Thymus (tissue), 11 donors: ENCODE results near the gene TEAD1. TPM values are rescaled to one million over a fixed set of nuclear protein-coding genes. Genes with fewer than 3 reads are reported as not detected.

Source experiments
- DNase-seq, 9 donors: peaks; one replicate each; pipeline ENCODE4 v3.0.0-alpha.2; 2013; ENCODE audit warnings: low spot score in 9 of 9, low read depth in 6 of 9, missing footprints in 1 of 9
- H3K27ac ChIP-seq, 2 donors: one replicate each; pipeline ENCODE4 v1.5.1; 2013; ENCODE audit warnings: control low read depth in 1 of 2, low read depth in 1 of 2, low read length in 1 of 2, mild to moderate bottlenecking in 1 of 2, moderate library complexity in 1 of 2
- H3K27me3 ChIP-seq, 2 donors: one replicate each; pipeline ENCODE4 v1.5.1; 2013; ENCODE audit warnings: low read length in 1 of 2; ENCODE audit not compliant: control insufficient read depth in 2 of 2, insufficient read depth in 1 of 2
- H3K36me3 ChIP-seq, 2 donors: one replicate each; pipeline ENCODE4 v1.5.1; 2013; ENCODE audit warnings: low read length in 1 of 2, mild to moderate bottlenecking in 1 of 2, moderate library complexity in 1 of 2; ENCODE audit not compliant: control insufficient read depth in 2 of 2, insufficient read depth in 2 of 2
- H3K4me1 ChIP-seq, 2 donors: one replicate each; pipeline ENCODE4 v1.5.1; 2013; ENCODE audit warnings: low read length in 2 of 2; ENCODE audit not compliant: control insufficient read depth in 2 of 2, insufficient read depth in 2 of 2
- H3K4me3 ChIP-seq, 2 donors: one replicate each; pipeline ENCODE4 v1.5.1; 2013; ENCODE audit warnings: low read length in 2 of 2, control low read depth in 1 of 2, mild to moderate bottlenecking in 1 of 2
- H3K9me3 ChIP-seq, 2 donors: one replicate each; pipeline ENCODE4 v1.5.1; 2013; ENCODE audit warnings: low read length in 1 of 2, mild to moderate bottlenecking in 1 of 2; ENCODE audit not compliant: control insufficient read depth in 2 of 2, insufficient read depth in 1 of 2
- WGBS: extraction: QIAGEN DNeasy Blood & Tissue Kit; methylation state at CpG from one replicate; pipeline ENCODE4 v1.1.7; 2013; 5-methylcytosine and 5-hydroxymethylcytosine counted together
- polyA plus RNA-seq: library from polyadenylated mRNA; stranded (reverse); fragments of 200-250 nt; gene quantifications from one replicate; pipeline ENCODE4 v1.2.3, GENCODE V29; 2013
- total RNA-seq: library from RNA; stranded (reverse); fragments of 120-200 nt; gene quantifications from one replicate; pipeline ENCODE4 v1.2.4, GENCODE V29; 2013
- donor health status: healthy.

The TEAD1 gene
- total and polyA plus RNA-seq, 2 donors, result 3.7 to 5.4 TPM

DNA sequence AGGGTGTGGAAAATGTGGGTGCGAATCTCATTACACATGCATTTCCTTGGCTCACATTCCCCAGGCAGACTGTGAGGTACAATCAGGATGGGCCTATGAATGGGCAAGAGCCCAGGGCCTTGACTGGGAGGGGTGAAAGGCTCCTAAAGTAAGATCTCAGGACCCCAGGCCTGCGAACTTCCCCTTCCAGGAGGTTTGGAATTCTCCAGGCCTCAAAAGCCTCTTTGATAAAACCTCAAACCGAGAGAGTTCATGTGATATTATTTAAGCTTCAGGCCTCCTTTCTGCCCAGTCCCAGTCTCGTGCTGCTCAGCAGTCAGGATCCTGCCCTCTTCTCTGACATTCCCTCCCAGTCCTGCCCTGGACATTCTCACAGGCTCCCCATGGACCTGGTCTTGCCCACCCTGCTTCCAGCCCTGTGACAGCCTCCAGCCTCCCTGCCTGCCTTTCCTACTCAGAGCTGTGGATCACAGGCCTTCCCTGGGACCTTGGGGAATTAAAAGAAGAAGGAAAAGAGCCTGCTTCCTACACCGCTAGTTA is 37.3 kb upstream of the TEAD1 start:
- Histone ChIP-seq H3K4me3 (no peak overlapping the region), H3K4me1 (no peaks in the 10 kb centered on the region), H3K9me3 (no peaks in the 10 kb centered on the region), H3K36me3 (no peaks in the 10 kb centered on the region), H3K27ac (no peak overlapping the region), H3K27me3 (no peaks in the 10 kb centered on the region)
- DNase-seq, result no peak
- 92% methylated on average over 5 of the region's 5 CpGs for WGBS

DNA sequence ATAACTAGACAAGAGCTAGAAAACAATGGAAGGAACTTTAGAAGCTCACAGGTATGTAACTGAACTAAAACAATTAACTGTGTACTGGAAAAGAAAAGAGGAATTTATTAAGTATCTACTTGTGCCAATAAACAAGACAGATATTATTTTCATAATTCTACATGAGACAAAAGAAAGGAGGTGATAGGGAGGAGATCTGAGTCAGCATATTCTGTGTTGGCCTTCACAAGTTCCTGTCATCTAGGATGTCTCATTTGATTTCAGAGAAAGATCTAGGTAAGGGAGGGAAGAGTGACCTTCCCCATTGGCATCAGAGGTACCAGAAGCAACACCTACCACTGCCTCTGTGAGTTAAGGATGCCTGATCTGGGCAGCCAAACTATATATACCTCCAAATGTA is 34.8 kb upstream of the TEAD1 start:
- H3K9me3 ChIP-seq, result no peaks in the 10 kb centered on the region
- H3K36me3 ChIP-seq, result no peaks in the 10 kb centered on the region
- H3K27ac ChIP-seq, result no peak overlapping the region
- H3K4me3 ChIP-seq, result no peak overlapping the region
- DNase-seq, result no peak
- no peaks in the 10 kb centered on the region for H3K27me3 ChIP-seq
- no peaks in the 10 kb centered on the region for H3K4me1 ChIP-seq

DNA sequence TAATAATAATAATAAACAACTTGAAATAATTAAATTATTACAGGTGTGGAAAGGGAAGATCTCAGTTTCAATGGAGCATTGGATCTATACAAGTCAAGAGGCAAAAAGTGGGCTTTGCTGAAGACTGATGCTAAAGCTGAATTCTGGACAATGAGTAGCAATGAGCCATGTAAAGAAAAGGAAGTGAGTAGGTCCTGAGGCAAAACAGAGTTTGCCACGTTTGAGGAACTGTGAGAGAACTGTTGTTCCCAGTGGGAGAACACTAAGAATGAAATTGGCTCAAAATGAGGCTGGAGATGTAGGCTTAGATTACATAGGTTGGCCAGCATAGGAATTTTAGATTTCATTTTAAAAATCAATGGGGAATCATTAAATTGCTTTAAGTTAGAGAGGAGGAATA is 33.9 kb upstream of the TEAD1 start:
- no peak for DNase-seq
- H3K27ac ChIP-seq, result no peak overlapping the region
- 14% methylated on average over 1 of the region's 1 CpG for WGBS
- H3K9me3 ChIP-seq, result no peaks in the 10 kb centered on the region
- H3K4me1 ChIP-seq, result no peaks in the 10 kb centered on the region
- no peaks in the 10 kb centered on the region for H3K36me3 ChIP-seq
- H3K27me3 ChIP-seq, result no peaks in the 10 kb centered on the region
- H3K4me3 ChIP-seq, result no peak overlapping the region

DNA sequence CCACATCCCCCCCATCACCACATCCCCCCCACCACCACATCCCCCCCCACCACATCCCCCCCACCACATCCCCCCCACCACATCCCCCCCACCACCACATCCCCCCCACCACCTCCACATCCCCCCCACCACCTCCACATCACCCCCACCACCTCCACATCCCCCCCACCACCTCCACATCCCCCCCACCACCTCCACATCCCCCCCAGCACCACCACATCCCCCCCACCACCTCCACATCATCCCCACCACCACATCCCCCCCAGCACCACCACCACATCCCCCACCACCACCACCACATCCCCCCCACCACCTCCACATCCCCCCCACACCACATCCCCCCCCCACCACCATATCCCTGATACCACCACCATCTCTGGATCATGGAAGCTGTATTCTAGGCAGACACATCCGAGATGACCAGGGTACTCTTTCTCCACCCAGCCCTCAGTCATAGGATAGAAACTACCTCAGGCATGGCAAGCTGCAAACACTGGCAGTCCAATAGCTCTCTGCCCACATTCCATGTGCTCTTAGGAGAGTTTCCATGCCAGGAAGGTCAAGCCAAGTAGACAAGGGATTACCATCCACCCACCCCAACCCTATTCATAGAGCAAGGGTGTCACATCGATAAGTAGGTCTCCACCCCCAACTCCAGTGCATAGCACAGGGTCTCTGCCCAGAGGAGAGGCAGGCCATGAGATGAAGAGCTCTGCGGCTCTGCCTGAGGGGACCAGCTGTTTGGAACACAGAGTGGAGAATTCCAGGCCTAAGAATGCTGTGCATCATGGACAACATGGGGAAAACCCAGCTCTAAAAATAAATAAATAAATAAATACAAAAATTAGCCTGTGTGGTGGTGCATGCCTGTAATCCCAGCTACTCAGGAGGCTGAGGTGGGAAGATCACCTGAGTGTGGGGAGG is 33.0 kb upstream of the TEAD1 start:
- WGBS, result 93% methylated on average over 3 of the region's 3 CpGs
- peak in 1 of 9 donors; percentile 8 for DNase-seq

DNA sequence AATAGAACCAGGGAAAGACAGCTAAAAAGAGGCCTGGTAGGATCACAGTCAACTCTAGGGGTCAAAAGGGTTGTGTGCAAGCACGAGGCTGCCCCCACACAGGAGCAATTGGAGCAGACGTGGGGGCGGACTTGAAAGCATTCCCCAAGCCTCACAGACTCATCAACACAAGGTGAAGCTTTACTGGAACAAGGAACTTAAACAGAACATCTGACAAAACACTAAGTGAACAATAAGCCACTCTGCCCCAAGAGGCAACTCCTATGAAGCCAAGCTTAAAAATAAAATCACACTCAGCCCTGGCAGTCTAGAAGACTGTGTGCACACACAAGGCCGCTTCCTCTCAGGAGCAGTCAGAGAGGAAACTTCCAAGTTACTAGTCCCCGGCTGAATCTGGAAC is 32.2 kb upstream of the TEAD1 start:
- DNase-seq, result no peak
- H3K36me3 ChIP-seq, result no peaks in the 10 kb centered on the region
- WGBS, result 71% methylated on average over 5 of the region's 5 CpGs
- H3K27me3 ChIP-seq, result no peaks in the 10 kb centered on the region
- H3K27ac ChIP-seq, result no peak overlapping the region
- no peaks in the 10 kb centered on the region for H3K4me1 ChIP-seq
- no peaks in the 10 kb centered on the region for H3K9me3 ChIP-seq
- H3K4me3 ChIP-seq, result no peak overlapping the region

More for the DNA sequence above, 33.0 kb upstream of the TEAD1 start:
- Histone ChIP-seq H3K27me3 (no peaks in the 10 kb centered on the region), H3K4me3 (no peak overlapping the region), H3K36me3 (no peaks in the 10 kb centered on the region), H3K27ac (no peak overlapping the region), H3K4me1 (no peaks in the 10 kb centered on the region), H3K9me3 (no peaks in the 10 kb centered on the region)

DNA sequence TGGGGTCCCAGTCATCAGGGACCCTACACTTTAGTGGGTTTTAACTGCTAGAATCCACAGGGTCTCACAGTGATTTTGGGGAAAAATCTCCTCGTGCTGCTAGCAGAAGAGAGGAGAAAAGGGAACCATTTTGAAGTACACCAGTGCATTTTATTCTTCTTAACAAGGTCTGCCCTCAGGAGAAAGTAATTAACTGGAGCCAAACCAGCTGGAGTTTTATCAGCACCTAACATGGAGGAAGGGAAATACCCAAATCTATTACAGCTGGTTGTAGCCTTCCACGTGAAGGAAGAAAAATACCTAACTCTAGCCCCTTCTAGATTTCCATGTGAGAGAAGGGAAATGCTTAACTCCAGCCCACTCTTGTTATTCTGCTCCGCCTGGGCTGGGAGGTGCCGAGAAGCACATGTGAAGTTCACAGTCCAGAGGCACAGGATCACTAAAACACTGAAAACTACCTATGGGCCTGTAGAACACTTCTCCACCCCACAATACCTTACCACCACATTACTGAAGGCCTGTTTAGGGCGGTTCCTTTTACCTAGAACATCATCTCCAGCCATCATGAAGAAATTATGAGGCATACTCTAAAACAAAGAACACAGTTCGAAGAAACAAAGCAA is 31.3 kb upstream of the TEAD1 start:
- Histone ChIP-seq H3K9me3 (no peaks in the 10 kb centered on the region), H3K27me3 (no peaks in the 10 kb centered on the region), H3K27ac (no peak overlapping the region), H3K4me3 (no peak overlapping the region), H3K4me1 (no peaks in the 10 kb centered on the region), H3K36me3 (no peaks in the 10 kb centered on the region)
- 85% methylated on average over 6 of the region's 6 CpGs for WGBS
- DNase-seq, result no peak

DNA sequence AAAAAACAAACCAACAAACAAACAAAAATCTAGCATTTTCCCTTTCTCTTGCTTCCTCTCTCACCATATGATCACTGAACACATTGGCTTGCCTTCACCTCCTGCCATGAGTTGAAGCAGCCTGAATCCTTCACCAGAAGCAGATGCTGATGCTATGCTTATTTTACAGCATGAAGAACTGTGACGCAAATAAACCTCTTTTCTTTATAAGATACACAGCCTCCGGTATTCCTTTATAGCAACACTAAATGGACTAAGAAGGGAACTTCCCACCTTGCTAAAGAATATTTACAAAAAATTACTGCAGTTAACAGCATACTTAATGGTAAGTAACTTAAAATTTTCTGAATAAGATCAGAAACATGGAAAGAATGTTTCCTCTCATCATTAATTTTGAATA is 27.7 kb upstream of the TEAD1 start:
- Histone ChIP-seq H3K27ac (no peak overlapping the region), H3K4me3 (no peak overlapping the region), H3K27me3 (no peaks in the 10 kb centered on the region), H3K36me3 (no peaks in the 10 kb centered on the region), H3K9me3 (no peaks in the 10 kb centered on the region), H3K4me1 (no peaks in the 10 kb centered on the region)
- no peak for DNase-seq
- 97% methylated on average over 2 of the region's 2 CpGs for WGBS

DNA sequence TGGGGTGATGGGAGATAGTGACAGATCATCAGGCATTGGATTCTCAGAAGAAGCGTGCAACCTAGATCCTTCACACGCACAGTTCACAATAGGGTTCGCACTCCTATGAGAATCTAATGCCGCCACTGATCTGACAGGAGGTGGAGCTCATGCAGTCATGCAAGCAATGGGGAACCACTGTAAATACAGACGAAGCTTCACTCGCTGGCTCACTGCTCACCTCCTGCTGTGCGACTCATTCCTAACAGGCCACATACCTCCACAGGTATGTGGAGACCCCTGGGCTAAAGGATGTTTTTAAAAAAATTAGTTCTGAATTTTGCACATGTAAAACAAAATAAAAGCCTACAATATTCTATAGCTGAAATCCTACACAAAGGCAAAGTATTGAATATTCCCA is 20.5 kb upstream of the TEAD1 start:
- no peak for DNase-seq
- Histone ChIP-seq H3K4me3 (no peak overlapping the region), H3K27me3 (no peaks in the 10 kb centered on the region), H3K9me3 (no peaks in the 10 kb centered on the region), H3K27ac (no peak overlapping the region), H3K4me1 (no peaks in the 10 kb centered on the region), H3K36me3 (no peaks in the 10 kb centered on the region)
- WGBS, result 94% methylated on average over 7 of the region's 7 CpGs

DNA sequence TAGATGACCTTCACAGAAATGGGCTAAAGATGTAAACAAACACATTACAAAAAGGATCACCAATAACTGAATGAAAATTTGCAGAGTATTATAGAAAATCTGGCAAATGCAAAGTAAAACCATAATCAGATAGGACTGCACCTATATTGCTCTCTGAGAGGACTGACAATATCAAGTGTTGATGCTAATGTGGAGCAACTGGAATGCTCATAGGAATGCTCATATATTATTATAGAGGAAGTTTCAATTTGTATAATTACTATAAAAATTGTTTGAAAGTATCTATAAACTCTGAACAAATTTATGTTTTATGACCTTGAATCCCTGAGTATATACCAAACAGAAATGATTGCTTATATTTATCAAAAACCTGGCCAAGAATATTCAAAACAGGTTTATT is 18.4 kb upstream of the TEAD1 start:
- no peaks in the 10 kb centered on the region for H3K9me3 ChIP-seq
- H3K4me3 ChIP-seq, result no peak overlapping the region
- no peaks in the 10 kb centered on the region for H3K4me1 ChIP-seq
- H3K27me3 ChIP-seq, result no peaks in the 10 kb centered on the region
- no peak for DNase-seq
- no peaks in the 10 kb centered on the region for H3K36me3 ChIP-seq
- H3K27ac ChIP-seq, result no peak overlapping the region
